ENCODE data around the gene ATP11B. TPM values are rescaled to one million over a fixed set of nuclear protein-coding genes. Genes with fewer than 3 reads are reported as not detected.

The ATP11B gene
- total RNA-seq, 4 donors from 2014 or later, result 117 to 219 (median 134) TPM

GRCh38 chr3:182809531-182809930 is 16.2 kb downstream of the ATP11B start:
- Histone ChIP-seq H3K9me3 (no peaks in the 10 kb centered on the region), H3K4me3 (no peak overlapping the region), H3K36me3 (no peaks in the 10 kb centered on the region), H3K27ac (no peak overlapping the region), H3K27me3 (no peaks in the 10 kb centered on the region), H3K4me1 (peaks cover 0 to 42% (median 11%) of the 10 kb centered on the region in 4 donors)
- 93 to 95% methylated on average over 1 to 3 of the region's 3 CpGs for WGBS, 2 donors (ENCODE audit: low coverage in 1 of 2)
- intact Hi-C loops (cut with DNase I; ENCODE audit: low total_unique reads), result no loop called here
- no peak for DNase-seq
- TF ChIP-seq POLR2A (IDR thresholded peaks at IDR 0.05), result no peak
- no peak for TF ChIP-seq POLR2AphosphoS5 (IDR thresholded peaks at IDR 0.05)
- no peak for TF ChIP-seq EP300 (IDR thresholded peaks at IDR 0.05; ENCODE audit: low read depth)
- TF ChIP-seq CTCF (IDR thresholded peaks at IDR 0.05), result no peak
- in situ Hi-C loops (cut with MboI; ENCODE audit: low pct_ligation_motif_present in 1 of 4, low pct_unique_long_range_greater_than_20kb in 1 of 4, low sequenced_read_pairs in 3 of 4), result no loop called here

- no peak overlapping the region for H3K27ac ChIP-seq
- no peak overlapping the region for H3K4me3 ChIP-seq
- TF ChIP-seq POLR2AphosphoS5 (IDR thresholded peaks at IDR 0.05), result no peak
- TF ChIP-seq EP300 (IDR thresholded peaks at IDR 0.05; ENCODE audit: low read depth), result no peak
- no peak for TF ChIP-seq POLR2A (IDR thresholded peaks at IDR 0.05)
- no peak for TF ChIP-seq CTCF (IDR thresholded peaks at IDR 0.05)
- H3K36me3 ChIP-seq, result no peaks in the 10 kb centered on the region
- in situ Hi-C loops (cut with MboI; ENCODE audit: low pct_ligation_motif_present in 1 of 4, low pct_unique_long_range_greater_than_20kb in 1 of 4, low sequenced_read_pairs in 3 of 4), result no loop called here
- H3K4me1 ChIP-seq, result peaks cover 0 to 53% (median 21%) of the 10 kb centered on the region in 4 donors
- intact Hi-C loops (cut with DNase I; ENCODE audit: low total_unique reads), result no loop called here
- H3K9me3 ChIP-seq, result no peaks in the 10 kb centered on the region
- WGBS, 2 donors (ENCODE audit: low coverage in 1 of 2), result 82 to 92% methylated on average over 3 of the region's 3 CpGs
- no peaks in the 10 kb centered on the region for H3K27me3 ChIP-seq
- no peak for DNase-seq
Measured at GRCh38 chr3:182810574-182811268, 17.4 kb downstream of the ATP11B start.

- no peak for TF ChIP-seq CTCF (IDR thresholded peaks at IDR 0.05)
- no peak for TF ChIP-seq EP300 (IDR thresholded peaks at IDR 0.05; ENCODE audit: low read depth)
- TF ChIP-seq POLR2A (IDR thresholded peaks at IDR 0.05), result no peak
- no peak for TF ChIP-seq POLR2AphosphoS5 (IDR thresholded peaks at IDR 0.05)
- WGBS, 2 donors (ENCODE audit: low coverage in 1 of 2), result 93 to 100% methylated on average over 1 of the region's 1 CpG
- no peaks in the 10 kb centered on the region for H3K36me3 ChIP-seq
- DNase-seq, result no peak
- no peaks in the 10 kb centered on the region for H3K27me3 ChIP-seq
- in situ Hi-C loops (cut with MboI; ENCODE audit: low pct_ligation_motif_present in 1 of 4, low pct_unique_long_range_greater_than_20kb in 1 of 4, low sequenced_read_pairs in 3 of 4) (no loop called here), intact Hi-C loops (cut with DNase I; ENCODE audit: low total_unique reads) (no loop called here)
- no peaks in the 10 kb centered on the region for H3K9me3 ChIP-seq
- H3K4me3 ChIP-seq, result no peak overlapping the region
- H3K4me1 ChIP-seq, result peaks cover 0 to 58% (median 23%) of the 10 kb centered on the region in 4 donors
- H3K27ac ChIP-seq, result no peak overlapping the region
Measured at GRCh38 chr3:182811269-182811596, 17.9 kb downstream of the ATP11B start.

DNA sequence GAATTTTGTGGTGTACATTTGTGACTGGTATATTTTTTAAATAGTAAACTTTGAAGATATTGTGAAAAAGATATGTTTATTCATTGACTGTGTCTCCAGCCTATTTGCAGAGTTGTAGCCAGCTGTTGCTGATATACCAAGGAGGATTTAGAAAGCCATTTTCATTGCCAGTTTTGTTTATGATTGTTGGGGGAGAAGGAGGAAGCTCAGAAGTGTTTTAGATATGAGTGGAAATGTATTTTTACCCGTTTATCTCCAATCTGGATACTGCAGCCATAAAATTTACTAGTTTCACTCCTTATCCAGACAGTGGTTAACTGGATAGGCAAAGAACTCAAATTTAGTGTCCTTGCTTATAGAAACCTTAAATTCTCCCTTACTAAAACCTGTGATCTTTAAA is 18.8 kb downstream of the ATP11B start:
- H3K27me3 ChIP-seq, result no peaks in the 10 kb centered on the region
- 22 to 36% methylated on average over 1 of the region's 1 CpG for WGBS, 2 donors (ENCODE audit: low coverage in 1 of 2)
- in situ Hi-C loops (cut with MboI; ENCODE audit: low pct_ligation_motif_present in 1 of 4, low pct_unique_long_range_greater_than_20kb in 1 of 4, low sequenced_read_pairs in 3 of 4), result no loop called here
- no peak overlapping the region for H3K27ac ChIP-seq
- DNase-seq, result no peak
- H3K36me3 ChIP-seq, result no peaks in the 10 kb centered on the region
- TF ChIP-seq POLR2AphosphoS5 (IDR thresholded peaks at IDR 0.05), result no peak
- peaks cover 0 to 63% (median 24%) of the 10 kb centered on the region in 4 donors for H3K4me1 ChIP-seq
- no peaks in the 10 kb centered on the region for H3K9me3 ChIP-seq
- intact Hi-C loops (cut with DNase I; ENCODE audit: low total_unique reads), result no loop called here
- no peak overlapping the region for H3K4me3 ChIP-seq

All from transverse colon (tissue), 4 donors.